ENCODE measurements around the gene SGCA. TPM values are rescaled to one million over a fixed set of nuclear protein-coding genes. Genes with fewer than 3 reads are reported as not detected.

SGCA gene
- total RNA-seq, 4 donors from 2014 or later = 72.7 to 145 (median 82.8) TPM

- no peak for DNase-seq (ENCODE audit: extremely low spot score)
- Histone ChIP-seq H3K27me3 (peaks cover 0 to 18% (median 4%) of the 10 kb centered on the region in 4 donors), H3K36me3 (no peaks in the 10 kb centered on the region), H3K9me3 (no peaks in the 10 kb centered on the region), H3K4me1 (peaks cover 31 to 46% (median 42%) of the 10 kb centered on the region in 4 donors), H3K4me3 (no peak overlapping the region), H3K27ac (replicated peaks in 1 of 4) (no peak overlapping the region)
- TF ChIP-seq EP300 (IDR thresholded peaks at IDR 0.05) = no peak
- 70% methylated on average over 6 of the region's 6 CpGs for WGBS
- intact Hi-C loops (cut with DNase I) = no loop called here
These were observed 38.0 kb upstream of the SGCA start for GRCh38 chr17:50127697-50128361.

DNA sequence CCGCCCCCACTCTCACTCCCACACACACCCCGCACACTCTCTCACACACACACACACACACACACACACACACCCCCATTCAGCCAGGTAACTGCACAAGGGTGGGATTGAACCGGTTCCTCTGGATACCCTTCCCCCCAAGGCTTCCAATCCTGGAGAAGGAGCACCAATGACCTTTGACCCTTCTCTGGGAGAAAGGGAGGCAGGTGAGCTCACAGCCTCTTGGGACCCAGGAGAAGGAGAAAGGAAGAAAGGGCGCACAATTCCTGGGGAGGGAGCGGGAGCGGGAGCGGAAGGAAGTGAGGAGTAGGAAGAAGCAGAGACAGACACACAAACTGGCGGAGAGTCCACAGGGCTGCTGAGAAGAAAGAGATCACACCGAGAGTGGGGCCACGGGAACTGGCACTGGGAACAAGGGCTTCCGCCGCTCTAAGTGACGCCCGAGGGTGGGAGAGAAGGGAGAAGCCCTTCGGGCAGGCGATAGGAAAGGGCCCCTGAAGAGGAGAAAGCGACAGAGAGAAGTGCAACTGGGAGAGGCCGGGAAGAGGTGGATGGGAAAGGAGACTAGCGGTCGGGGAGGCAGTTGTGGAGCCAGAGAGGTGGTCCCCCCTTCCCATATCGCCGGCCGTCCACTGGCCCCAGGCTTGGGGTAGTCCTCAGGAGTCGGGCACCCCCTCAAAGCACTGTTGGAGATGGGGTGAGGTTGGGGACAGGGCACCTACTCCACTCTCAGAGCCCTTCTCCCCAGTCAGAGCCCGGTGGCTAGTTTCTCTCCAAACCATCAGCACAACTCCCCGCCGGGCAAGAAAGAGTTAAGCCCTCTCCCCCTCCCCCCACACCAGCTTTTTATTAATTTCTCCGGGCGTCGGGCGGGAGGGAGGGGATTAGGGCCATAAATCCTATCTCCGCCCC lies 37.1 kb upstream of the SGCA start:
- H3K27me3 ChIP-seq = peaks cover 0 to 18% (median 4%) of the 10 kb centered on the region in 4 donors
- H3K27ac ChIP-seq (replicated peaks in 1 of 4) = peak overlapping the region in 2 of 4 donors; percentile 18 to 28
- WGBS = 34% methylated on average over 29 of the region's 32 CpGs
- no peaks in the 10 kb centered on the region for H3K36me3 ChIP-seq
- TF ChIP-seq POLR2AphosphoS5 (IDR thresholded peaks at IDR 0.05) (no peak), EP300 (IDR thresholded peaks at IDR 0.05) (no peak), CTCF (IDR thresholded peaks at IDR 0.05) (no peak), POLR2A (IDR thresholded peaks at IDR 0.05; ENCODE audit: low read depth) (no peak)
- no peaks in the 10 kb centered on the region for H3K9me3 ChIP-seq
- intact Hi-C loops (cut with DNase I) = no loop called here
- peak overlapping the region; percentile 54 to 68 (median 60) for H3K4me3 ChIP-seq
- H3K4me1 ChIP-seq = peaks cover 37 to 47% (median 45%) of the 10 kb centered on the region in 4 donors
- DNase-seq (ENCODE audit: extremely low spot score) = no peak

DNA sequence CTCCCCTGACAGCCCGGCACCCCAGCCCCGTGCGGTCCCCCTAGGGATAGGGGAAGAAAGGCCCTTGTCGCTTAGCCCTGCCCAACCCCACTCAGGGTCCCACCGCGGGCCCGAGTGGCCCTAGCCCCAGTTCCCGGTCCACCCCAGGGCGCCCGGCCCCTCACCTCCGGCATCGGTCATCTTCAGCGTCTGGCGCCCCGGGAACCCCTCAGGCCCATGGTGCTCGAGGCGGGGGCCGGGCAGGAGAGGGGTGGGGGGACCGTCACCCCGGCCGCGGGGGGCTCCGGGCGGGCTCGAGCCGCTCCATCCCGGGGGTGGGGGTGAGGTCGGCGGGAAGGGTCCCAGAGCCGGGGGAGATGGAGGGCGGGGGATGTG lies 36.5 kb upstream of the SGCA start:
- Histone ChIP-seq H3K9me3 (no peaks in the 10 kb centered on the region), H3K36me3 (peaks cover 0 to 5% (median 4%) of the 10 kb centered on the region in 4 donors), H3K4me1 (peaks cover 35 to 49% (median 48%) of the 10 kb centered on the region in 4 donors), H3K4me3 (peak overlapping the region; percentile 54 to 68 (median 60)), H3K27ac (replicated peaks in 1 of 4) (peak overlapping the region in 2 of 4 donors; percentile 18 to 28), H3K27me3 (peaks cover 0 to 18% (median 4%) of the 10 kb centered on the region in 4 donors)
- TF ChIP-seq POLR2A (IDR thresholded peaks at IDR 0.05; ENCODE audit: low read depth) = no peak
- no peak for TF ChIP-seq POLR2AphosphoS5 (IDR thresholded peaks at IDR 0.05)
- no peak for TF ChIP-seq EP300 (IDR thresholded peaks at IDR 0.05)
- no peak for TF ChIP-seq CTCF (IDR thresholded peaks at IDR 0.05)
- DNase-seq (ENCODE audit: extremely low spot score) = no peak
- intact Hi-C loops (cut with DNase I) = no loop called here
- 3% methylated on average over 6 of the region's 31 CpGs for WGBS

GRCh38 chr17:50129728-50130558 lies 35.9 kb upstream of the SGCA start, which contains the start of gene SAMD14:
Gene SAMD14, minus strand, starts transcription at chr17:50130160. Its CDS starts 5,201 bp downstream, at chr17:50124959.
- 2% methylated on average over 8 of the region's 84 CpGs for WGBS
- DNase-seq (ENCODE audit: extremely low spot score) = no peak
- TF ChIP-seq CTCF (IDR thresholded peaks at IDR 0.05) (no peak), EP300 (IDR thresholded peaks at IDR 0.05) (no peak)
- Histone ChIP-seq H3K9me3 (no peaks in the 10 kb centered on the region), H3K4me1 (peaks cover 35 to 54% (median 51%) of the 10 kb centered on the region in 4 donors), H3K36me3 (peaks cover 3 to 11% (median 10%) of the 10 kb centered on the region in 4 donors), H3K27me3 (peaks cover 0 to 18% (median 4%) of the 10 kb centered on the region in 4 donors), H3K27ac (replicated peaks in 1 of 4) (peak within 1 kb of the TSS in 2 of 4 donors; percentile 18 to 28), H3K4me3 (peak within 1 kb of the TSS; percentile 54 to 68 (median 60))
- intact Hi-C loops (cut with DNase I) = no loop called here

Measured in esophagus muscularis mucosa (tissue), 4 donors.